HepG2 (cell line): ENCODE data around the gene MFNG. TPM values are rescaled to one million over a fixed set of nuclear protein-coding genes. Genes with fewer than 3 reads are reported as not detected.
A peak's percentile ranks its signal among the peaks of the same experiment; 100 is the strongest.

Experiments
- ATAC-seq: fragments of 200-7000 bp; cut with Tn5 transposase; 3 replicates; pipeline ENCODE4 v1.9.1; 2020; ENCODE audit warnings: mild to moderate bottlenecking, moderate library complexity
- BruUV-seq: library from RNA; stranded (reverse); fragments of 400-500 nt; replicated peaks from 2 replicates; lab custom pipeline; 2021; lab: Mats Ljungman, UMichigan
- CTCF ChIA-PET: fragments of 300-600 bp; formaldehyde crosslinking; extraction: SDS; loops from one replicate; lab custom pipeline; 2021; ENCODE audit warnings: low total read pairs, inconsistent platforms, low intra/inter-chr PET ratio; lab: Yijun Ruan, JAX
- POLR2A ChIA-PET: fragments of 350-600 bp; sonication (Branson Sonifier 250); formaldehyde crosslinking; loops from one replicate; lab custom pipeline; 2020; ENCODE audit warnings: antibody characterized with exemption, inconsistent platforms; lab: Yijun Ruan, JAX
- DNase-seq: peaks from one replicate; pipeline ENCODE4 v3.0.0-alpha.2; 2015; ENCODE audit warnings: low spot score
- FAIRE-seq: peaks from 3 replicates; lab custom pipeline; 2011; peaks lifted over from hg19 to GRCh38; lab: Jason Lieb, UNC
- H2AFZ ChIP-seq: one replicate; pipeline ENCODE4 v1.6.1; 2011; ENCODE audit warnings: low read length, inconsistent platforms
- H3K27ac ChIP-seq: fragments of 300-600 bp; 3 replicates; pipeline ENCODE4 v1.8.0; 2011; ENCODE audit warnings: mixed run types, mild to moderate bottlenecking, mixed read lengths, low read length, inconsistent platforms; ENCODE audit not compliant: insufficient read depth; ENCODE audit errors: extremely low read length
- H3K27me3 ChIP-seq, 2 experiments: fragments of 200-600 bp in 1 of 2; 2 replicates in 1 of 2; 3 replicates in 1 of 2; pipeline versions ENCODE4 v1.6.0 to v1.8.0; 2011; ENCODE audit warnings: low read length in 2 of 2, mild to moderate bottlenecking in 2 of 2, moderate library complexity in 2 of 2, inconsistent platforms in 1 of 2; ENCODE audit not compliant: insufficient read depth in 2 of 2, control insufficient read depth in 1 of 2
- H3K36me3 ChIP-seq, 2 experiments: fragments of 200-600 bp in 1 of 2; replicated peaks in 1 of 2; 2 replicates in 1 of 2; 3 replicates in 1 of 2; pipeline versions ENCODE4 v1.5.1 to v1.8.0; 2011; ENCODE audit warnings: low read length in 2 of 2, inconsistent platforms in 1 of 2; ENCODE audit not compliant: insufficient read depth in 2 of 2, control insufficient read depth in 1 of 2
- H3K4me1 ChIP-seq: 2 replicates; pipeline ENCODE4 v1.5.1; 2012; ENCODE audit warnings: low read length, inconsistent platforms; ENCODE audit not compliant: insufficient read depth
- H3K4me2 ChIP-seq: 2 replicates; pipeline ENCODE4 v1.6.0; 2011; ENCODE audit warnings: low read depth, low read length, inconsistent platforms
- H3K4me3 ChIP-seq, 3 experiments: fragments of 200-600 bp in 1 of 3; sonication (generic), shearing (Covaris generic) in 1 of 3; replicated peaks in 1 of 3; 2 replicates each; pipeline ENCODE4 v1.5.1; 2011 to 2016; ENCODE audit warnings: low read length in 3 of 3, inconsistent platforms in 2 of 3, low read depth in 2 of 3, mild to moderate bottlenecking in 2 of 3, control low read depth in 1 of 3, mixed read lengths in 1 of 3; ENCODE audit not compliant: insufficient read depth in 1 of 3
- H3K79me2 ChIP-seq: one replicate; pipeline ENCODE4 v1.6.1; 2011; ENCODE audit warnings: low read length, inconsistent platforms; ENCODE audit not compliant: insufficient read depth
- H3K9ac ChIP-seq: 2 replicates; pipeline ENCODE4 v1.6.0; 2011; ENCODE audit warnings: mild to moderate bottlenecking, low read depth, low read length, inconsistent platforms; ENCODE audit not compliant: insufficient read depth
- H3K9me3 ChIP-seq: 2 replicates; pipeline ENCODE4 v1.5.1; 2012; ENCODE audit warnings: mild to moderate bottlenecking, low read length
- H4K20me1 ChIP-seq: 2 replicates; pipeline ENCODE4 v1.6.0; 2011; ENCODE audit warnings: inconsistent platforms, mild to moderate bottlenecking, low read length, moderate library complexity; ENCODE audit not compliant: insufficient read depth
- FOSL1 ChIP-seq: sonication (generic); formaldehyde crosslinking; IDR thresholded peaks from 2 replicates; pipeline ENCODE4 v1.9.0; 2021; ENCODE audit warnings: missing genetic modification reagents, borderline replicate concordance
- HNRNPL ChIP-seq: fragments of 200-400 bp; formaldehyde crosslinking; IDR thresholded peaks from 2 replicates; pipeline ENCODE4 v1.6.1; 2017; ENCODE audit warnings: mild to moderate bottlenecking, low read depth, low read length
- HNRNPLL ChIP-seq: fragments of 200-400 bp; formaldehyde crosslinking; IDR thresholded peaks from 2 replicates; pipeline ENCODE4 v1.6.1; 2017; ENCODE audit warnings: mild to moderate bottlenecking, low read depth, low read length; ENCODE audit not compliant: poor library complexity, severe bottlenecking
- HOXA7 ChIP-seq: sonication (generic); formaldehyde crosslinking; IDR thresholded peaks from 2 replicates; pipeline ENCODE4 v1.8.1; 2022; ENCODE audit warnings: mild to moderate bottlenecking, missing genetic modification reagents, moderate library complexity
- RBFOX2 ChIP-seq: fragments of 200-400 bp; formaldehyde crosslinking; IDR thresholded peaks from 2 replicates; pipeline ENCODE4 v1.6.1; 2017; ENCODE audit warnings: low read depth, mild to moderate bottlenecking, low read length
- STAG1 ChIP-seq: sonication (generic); formaldehyde crosslinking; IDR thresholded peaks from 2 replicates; pipeline ENCODE4 v1.4.0; 2020; ENCODE audit warnings: missing genetic modification reagents
- ZKSCAN1 ChIP-seq: fragments of 150-350 bp; IDR thresholded peaks from 2 replicates; pipeline ENCODE4 v1.6.1; 2014; ENCODE audit warnings: low read length
- ZMYM3 ChIP-seq: sonication (generic); formaldehyde crosslinking; IDR thresholded peaks from 2 replicates; pipeline ENCODE4 v1.5.1; 2020; ENCODE audit warnings: mild to moderate bottlenecking, missing genetic modification reagents
- ZNF569 ChIP-seq: sonication (generic); formaldehyde crosslinking; IDR thresholded peaks from 2 replicates; pipeline ENCODE4 v1.5.0; 2020; ENCODE audit warnings: mild to moderate bottlenecking, missing genetic modification reagents, moderate library complexity, borderline replicate concordance
- ZNF652 ChIP-seq: IDR thresholded peaks from 2 replicates; pipeline ENCODE4 v1.6.1; 2016; ENCODE audit warnings: low read depth, borderline replicate concordance
- WGBS: methylation state at CpG from one replicate; pipeline ENCODE4 v1.1.6; 2017; ENCODE audit warnings: low lambda C conversion rate; 5-methylcytosine and 5-hydroxymethylcytosine counted together
- in situ Hi-C: cut with HindIII; loops from 2 replicates; pipeline ENCODE4 v1.10.0; 2017; ENCODE audit warnings: low pct_unique_long_range_greater_than_20kb; ENCODE audit not compliant: extremely low pct_ligation_motif_present
- intact Hi-C: fragments of 100-400 bp; cut with micrococcal nuclease; formaldehyde crosslinking; loops from one replicate; pipeline ENCODE4 v1.10.0; 2022; ENCODE audit not compliant: unreplicated experiment
- polyA plus RNA-seq, 8 experiments: library from polyadenylated mRNA; depleted of rRNA in 3 of 8; stranded (reverse) in 7 of 8; unstranded in 1 of 8; fragments of >200 nt; fragmentation: Illumina TruSeq in 4 of 8; extraction: Trizol in 4 of 8; gene quantifications; 2 replicates each; pipeline versions ENCODE4 v1.2.1 to v1.2.3, GENCODE V29; 2011 to 2016; ENCODE audit warnings: low read depth in 4 of 8, missing spikeins in 1 of 8, mixed read lengths in 1 of 8; ENCODE audit not compliant: insufficient read depth in 1 of 8
- total RNA-seq, 5 experiments: library from RNA; depleted of rRNA; stranded (reverse); fragments of >200 nt; fragmentation: Illumina TruSeq; extraction: Trizol; gene quantifications; 2 replicates each; pipeline ENCODE4 v1.2.3, GENCODE V29; 2016; ENCODE audit warnings: low read depth in 1 of 5
- TF ChIP-seq, protein P1 (sequence below): sonication (generic); formaldehyde crosslinking; IDR thresholded peaks from 2 replicates; pipeline ENCODE4 v1.9.0; 2022; ENCODE audit warnings: missing genetic modification reagents, mild to moderate bottlenecking, borderline replicate concordance
- TF ChIP-seq, protein P2 (sequence below): sonication (generic); formaldehyde crosslinking; IDR thresholded peaks from 2 replicates; pipeline ENCODE4 v1.8.1; 2023; ENCODE audit warnings: mild to moderate bottlenecking, missing genetic modification reagents, borderline replicate concordance
- TF ChIP-seq, protein P3 (sequence below): sonication (generic); formaldehyde crosslinking; IDR thresholded peaks from 2 replicates; pipeline ENCODE4 v1.5.0; 2020; ENCODE audit warnings: mild to moderate bottlenecking, missing genetic modification reagents, moderate library complexity
- TF ChIP-seq, protein P4 (sequence below): conservative IDR thresholded peaks from 2 replicates; pipeline ENCODE4 v1.6.1; 2018; ENCODE audit warnings: missing genetic modification reagents
- TF ChIP-seq, protein P5 (sequence below): sonication (generic); formaldehyde crosslinking; IDR thresholded peaks from 2 replicates; pipeline ENCODE4 v1.5.0; 2020; ENCODE audit warnings: mild to moderate bottlenecking, missing genetic modification reagents

The MFNG gene
- total and polyA plus RNA-seq, 2 of the 13 experiments (the other 11 are each of a cell fraction or from before 2014, with no cell fraction given): 1.0 to 11.7 TPM

- Histone ChIP-seq H3K9ac (no peak overlapping the region), H2AFZ (no peak overlapping the region), H3K27me3 (no peaks in the 10 kb centered on the region), H3K79me2 (no peaks in the 10 kb centered on the region), H3K4me1 (peaks cover 23% of the 10 kb centered on the region), H3K9me3 (no peaks in the 10 kb centered on the region), H3K4me2 (no peak overlapping the region), H3K36me3 (peaks cover 28 to 59% of the 10 kb centered on the region in 2 experiments), H4K20me1 (no peaks in the 10 kb centered on the region), H3K27ac (no peak overlapping the region), H3K4me3 (no peak overlapping the region)
- in situ Hi-C loops: no loop called here
- 68% methylated on average over 9 of the region's 24 CpGs for WGBS
- no TSS peak for BruUV-seq
- POLR2A ChIA-PET: interaction anchor here (0.6 kb wide), 1 partner anchor 55 kb away, joined by 3 read pairs; no protein-coding TSS in a partner anchor
- DNase-seq (no peak), ATAC-seq (peak; percentile 12; the same call in 1 of the 3 replicates), FAIRE-seq (peak; percentile 74)
- CTCF ChIA-PET: no interaction called here
- intact Hi-C loops: no loop called here
- TF ChIP-seq ZNF652 (CRISPR knock-in tag) (peak; percentile 73), STAG1 (CRISPR knock-in tag) (peak; percentile 29), RBFOX2 (0 out of 2 replicates have a peak, but pooled peaks have one; percentile 20), ZMYM3 (CRISPR knock-in tag) (peak; percentile 39; the same call in 1 of the 2 replicates), HNRNPL (0 out of 2 replicates have a peak, but pooled peaks have one; percentile 26), HOXA7 (CRISPR knock-in tag) (no peak), ZKSCAN1 (peak; percentile 96), FOSL1 (CRISPR knock-in tag) (0 out of 2 replicates have a peak, but pooled peaks have one; percentile 9), ZNF569 (CRISPR knock-in tag) (no peak), HNRNPLL (no peak)
- TF ChIP-seq, protein P1, sequence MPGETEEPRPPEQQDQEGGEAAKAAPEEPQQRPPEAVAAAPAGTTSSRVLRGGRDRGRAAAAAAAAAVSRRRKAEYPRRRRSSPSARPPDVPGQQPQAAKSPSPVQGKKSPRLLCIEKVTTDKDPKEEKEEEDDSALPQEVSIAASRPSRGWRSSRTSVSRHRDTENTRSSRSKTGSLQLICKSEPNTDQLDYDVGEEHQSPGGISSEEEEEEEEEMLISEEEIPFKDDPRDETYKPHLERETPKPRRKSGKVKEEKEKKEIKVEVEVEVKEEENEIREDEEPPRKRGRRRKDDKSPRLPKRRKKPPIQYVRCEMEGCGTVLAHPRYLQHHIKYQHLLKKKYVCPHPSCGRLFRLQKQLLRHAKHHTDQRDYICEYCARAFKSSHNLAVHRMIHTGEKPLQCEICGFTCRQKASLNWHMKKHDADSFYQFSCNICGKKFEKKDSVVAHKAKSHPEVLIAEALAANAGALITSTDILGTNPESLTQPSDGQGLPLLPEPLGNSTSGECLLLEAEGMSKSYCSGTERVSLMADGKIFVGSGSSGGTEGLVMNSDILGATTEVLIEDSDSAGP (CRISPR knock-in tag): no peak
- TF ChIP-seq, protein P2, sequence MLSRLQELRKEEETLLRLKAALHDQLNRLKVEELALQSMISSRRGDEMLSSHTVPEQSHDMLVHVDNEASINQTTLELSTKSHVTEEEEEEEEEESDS: no peak
- TF ChIP-seq, protein P3, sequence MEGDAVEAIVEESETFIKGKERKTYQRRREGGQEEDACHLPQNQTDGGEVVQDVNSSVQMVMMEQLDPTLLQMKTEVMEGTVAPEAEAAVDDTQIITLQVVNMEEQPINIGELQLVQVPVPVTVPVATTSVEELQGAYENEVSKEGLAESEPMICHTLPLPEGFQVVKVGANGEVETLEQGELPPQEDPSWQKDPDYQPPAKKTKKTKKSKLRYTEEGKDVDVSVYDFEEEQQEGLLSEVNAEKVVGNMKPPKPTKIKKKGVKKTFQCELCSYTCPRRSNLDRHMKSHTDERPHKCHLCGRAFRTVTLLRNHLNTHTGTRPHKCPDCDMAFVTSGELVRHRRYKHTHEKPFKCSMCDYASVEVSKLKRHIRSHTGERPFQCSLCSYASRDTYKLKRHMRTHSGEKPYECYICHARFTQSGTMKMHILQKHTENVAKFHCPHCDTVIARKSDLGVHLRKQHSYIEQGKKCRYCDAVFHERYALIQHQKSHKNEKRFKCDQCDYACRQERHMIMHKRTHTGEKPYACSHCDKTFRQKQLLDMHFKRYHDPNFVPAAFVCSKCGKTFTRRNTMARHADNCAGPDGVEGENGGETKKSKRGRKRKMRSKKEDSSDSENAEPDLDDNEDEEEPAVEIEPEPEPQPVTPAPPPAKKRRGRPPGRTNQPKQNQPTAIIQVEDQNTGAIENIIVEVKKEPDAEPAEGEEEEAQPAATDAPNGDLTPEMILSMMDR (CRISPR knock-in tag): peak; percentile 52
- TF ChIP-seq, protein P4, sequence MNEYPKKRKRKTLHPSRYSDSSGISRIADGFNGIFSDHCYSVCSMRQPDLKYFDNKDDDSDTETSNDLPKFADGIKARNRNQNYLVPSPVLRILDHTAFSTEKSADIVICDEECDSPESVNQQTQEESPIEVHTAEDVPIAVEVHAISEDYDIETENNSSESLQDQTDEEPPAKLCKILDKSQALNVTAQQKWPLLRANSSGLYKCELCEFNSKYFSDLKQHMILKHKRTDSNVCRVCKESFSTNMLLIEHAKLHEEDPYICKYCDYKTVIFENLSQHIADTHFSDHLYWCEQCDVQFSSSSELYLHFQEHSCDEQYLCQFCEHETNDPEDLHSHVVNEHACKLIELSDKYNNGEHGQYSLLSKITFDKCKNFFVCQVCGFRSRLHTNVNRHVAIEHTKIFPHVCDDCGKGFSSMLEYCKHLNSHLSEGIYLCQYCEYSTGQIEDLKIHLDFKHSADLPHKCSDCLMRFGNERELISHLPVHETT: no peak
- TF ChIP-seq, protein P5, sequence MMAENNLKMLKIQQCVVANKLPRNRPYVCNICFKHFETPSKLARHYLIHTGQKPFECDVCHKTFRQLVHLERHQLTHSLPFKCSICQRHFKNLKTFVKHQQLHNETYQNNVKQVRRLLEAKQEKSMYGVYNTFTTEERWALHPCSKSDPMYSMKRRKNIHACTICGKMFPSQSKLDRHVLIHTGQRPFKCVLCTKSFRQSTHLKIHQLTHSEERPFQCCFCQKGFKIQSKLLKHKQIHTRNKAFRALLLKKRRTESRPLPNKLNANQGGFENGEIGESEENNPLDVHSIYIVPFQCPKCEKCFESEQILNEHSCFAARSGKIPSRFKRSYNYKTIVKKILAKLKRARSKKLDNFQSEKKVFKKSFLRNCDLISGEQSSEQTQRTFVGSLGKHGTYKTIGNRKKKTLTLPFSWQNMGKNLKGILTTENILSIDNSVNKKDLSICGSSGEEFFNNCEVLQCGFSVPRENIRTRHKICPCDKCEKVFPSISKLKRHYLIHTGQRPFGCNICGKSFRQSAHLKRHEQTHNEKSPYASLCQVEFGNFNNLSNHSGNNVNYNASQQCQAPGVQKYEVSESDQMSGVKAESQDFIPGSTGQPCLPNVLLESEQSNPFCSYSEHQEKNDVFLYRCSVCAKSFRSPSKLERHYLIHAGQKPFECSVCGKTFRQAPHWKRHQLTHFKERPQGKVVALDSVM: no peak
These were observed 6.5 kb upstream of the MFNG start for GRCh38 chr22:37492428-37493344.
